Esophagus mucosa (tissue), 1 donor: ENCODE data around the gene MTHFD1L. TPM values are rescaled to one million over a fixed set of nuclear protein-coding genes. Genes with fewer than 3 reads are reported as not detected.

Experiments used
- ATAC-seq: fragments of 200-7000 bp; cut with Tn5 transposase; one replicate; pipeline ENCODE4 v1.9.1; 2020
- total RNA-seq: library from RNA; stranded (reverse); gene quantifications from one replicate; pipeline ENCODE4 v1.2.4, GENCODE V29; 2023
- donor health status: DM: yes; HTN: yes; CAD: no.

The MTHFD1L gene
- total RNA-seq, 1 donor from 2014 or later, result 20.3 TPM

DNA sequence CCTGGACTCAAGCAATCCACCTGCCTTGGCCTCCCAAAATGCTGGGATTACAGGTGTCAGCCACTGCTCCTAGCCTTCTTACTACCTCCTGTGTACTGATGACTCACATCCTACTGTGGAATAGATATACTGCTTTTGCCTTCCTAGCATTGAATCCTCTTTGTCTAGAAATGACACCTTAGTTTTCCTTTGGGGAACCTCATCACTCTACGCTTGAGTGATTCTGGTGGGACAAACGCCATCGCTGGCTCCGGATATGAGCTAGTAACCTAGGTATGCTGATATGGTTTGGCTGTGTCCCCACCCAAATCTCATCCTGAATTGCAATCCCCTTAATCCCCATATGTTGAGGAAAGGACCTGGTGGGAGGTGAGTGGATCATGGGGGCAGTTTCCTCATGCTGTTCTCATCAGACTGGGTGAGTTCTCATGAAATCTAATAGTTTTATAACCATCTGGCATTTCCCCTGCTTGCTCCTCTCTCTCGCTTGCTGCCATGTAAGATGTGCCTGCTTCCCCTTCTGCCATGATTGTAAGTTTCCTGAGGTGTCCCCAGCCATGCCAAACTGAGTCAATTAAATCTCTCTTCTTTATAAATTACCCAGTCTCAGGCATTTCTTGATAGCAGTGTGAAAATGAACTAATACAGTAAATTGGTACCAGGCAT, 261.8 kb downstream of the MTHFD1L start:
- ATAC-seq, result peak; percentile 41

GRCh38 chr6:151128763-151129370, 263.4 kb downstream of the MTHFD1L start:
- ATAC-seq, result no peak

DNA sequence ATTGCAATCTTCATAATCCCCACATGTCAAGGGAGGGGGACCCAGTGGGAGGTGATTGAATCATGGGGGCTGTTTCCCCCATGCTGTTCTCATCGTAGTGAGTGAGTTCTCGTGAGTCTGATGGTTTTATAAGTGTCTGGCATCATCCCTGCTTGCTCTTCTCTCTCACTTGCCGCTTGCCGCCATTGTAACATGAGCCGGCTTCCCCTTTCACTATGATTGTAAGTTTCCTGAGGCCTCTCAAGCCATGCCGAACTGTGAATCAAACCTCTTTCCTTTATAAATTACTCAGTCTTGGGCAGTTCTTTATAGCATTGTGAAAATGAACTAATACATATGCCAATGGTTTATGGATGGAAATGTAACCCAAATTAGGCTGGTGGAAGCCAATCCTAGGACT, 264.8 kb downstream of the MTHFD1L start:
- no peak for ATAC-seq

- ATAC-seq, result no peak
These were observed 266.0 kb downstream of the MTHFD1L start for GRCh38 chr6:151131324-151132007.

GRCh38 chr6:151136141-151136755, 270.7 kb downstream of the MTHFD1L start:
- no peak for ATAC-seq

DNA sequence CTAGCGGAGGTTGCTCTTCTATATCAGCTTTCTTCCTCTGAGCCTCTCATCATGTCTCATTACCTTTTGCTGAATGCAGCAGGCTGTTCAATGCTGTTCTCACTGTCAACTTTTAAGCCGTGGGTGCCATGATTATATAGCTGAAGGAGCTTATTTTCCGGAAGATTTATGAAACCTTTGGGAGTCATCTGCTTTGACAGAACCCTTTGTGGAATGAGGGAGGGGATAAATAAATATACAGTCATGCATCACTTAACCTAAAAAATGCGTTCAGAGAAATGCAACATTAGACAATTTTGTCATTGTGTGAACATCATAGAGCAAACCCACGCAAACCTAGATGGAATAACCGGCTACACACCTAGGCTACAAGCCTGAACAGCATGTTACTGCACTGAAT, 272.0 kb downstream of the MTHFD1L start:
- no peak for ATAC-seq

- no peak for ATAC-seq
These were observed 274.0 kb downstream of the MTHFD1L start for GRCh38 chr6:151139524-151139923.

DNA sequence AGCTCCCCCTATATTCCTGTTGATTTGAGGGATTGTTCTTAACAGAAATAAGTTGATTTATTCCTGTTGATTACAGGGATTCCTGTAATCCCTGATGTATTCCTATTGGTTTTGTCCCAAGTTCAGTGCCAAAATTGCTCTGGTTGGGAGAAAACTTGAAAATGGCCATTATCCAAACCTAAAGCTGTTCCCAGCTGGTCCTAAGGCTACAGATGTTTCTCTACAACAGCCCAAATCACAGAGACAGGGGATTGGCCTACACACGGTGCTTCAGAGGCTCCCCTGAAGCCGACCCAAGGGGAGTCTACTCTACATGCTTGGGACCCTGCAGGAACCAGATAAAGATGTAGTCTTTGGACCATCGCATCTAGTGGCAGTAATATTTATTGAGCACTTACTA, 275.3 kb downstream of the MTHFD1L start:
- ATAC-seq, result no peak

DNA sequence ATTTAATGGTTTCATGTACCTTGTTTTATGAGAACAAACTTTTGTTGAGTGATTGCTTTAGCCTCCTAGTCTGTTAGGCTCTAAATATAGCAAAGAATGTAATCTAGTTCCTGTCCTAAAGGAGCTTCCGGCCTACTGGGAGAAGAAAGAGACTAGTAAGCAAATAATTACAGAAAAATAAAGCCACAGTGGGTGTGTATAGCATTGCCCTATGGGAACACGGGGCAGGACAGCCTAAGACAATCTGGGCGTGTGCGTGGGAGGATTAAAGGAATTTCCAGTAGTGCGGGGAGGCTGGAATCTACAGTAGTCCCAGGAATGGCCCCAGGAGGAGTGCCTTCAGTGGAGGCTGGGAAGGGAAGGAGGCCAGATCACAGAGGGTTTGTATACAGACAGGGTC, 276.2 kb downstream of the MTHFD1L start:
- ATAC-seq, result no peak

DNA sequence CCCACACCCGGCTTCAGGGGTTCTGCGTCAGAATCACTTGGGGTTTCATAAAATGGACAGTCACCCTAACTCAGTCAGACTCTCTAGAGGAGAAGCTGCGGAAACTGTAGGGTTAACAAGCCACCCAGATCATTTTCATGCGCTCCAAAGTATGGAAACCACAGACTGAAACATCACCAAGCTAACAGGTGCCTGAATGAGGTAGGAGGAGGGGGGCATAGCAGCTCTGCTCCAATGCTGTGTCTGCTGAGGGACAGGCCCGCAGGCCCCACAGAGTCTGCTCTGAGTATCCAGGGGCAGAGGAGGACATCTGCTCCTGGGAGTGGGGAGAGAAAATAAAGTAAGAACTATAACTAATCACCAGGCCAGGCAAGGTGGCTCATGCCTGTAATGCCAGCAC, 277.2 kb downstream of the MTHFD1L start:
- no peak for ATAC-seq

GRCh38 chr6:151143337-151143736, 277.8 kb downstream of the MTHFD1L start:
- ATAC-seq, result no peak

DNA sequence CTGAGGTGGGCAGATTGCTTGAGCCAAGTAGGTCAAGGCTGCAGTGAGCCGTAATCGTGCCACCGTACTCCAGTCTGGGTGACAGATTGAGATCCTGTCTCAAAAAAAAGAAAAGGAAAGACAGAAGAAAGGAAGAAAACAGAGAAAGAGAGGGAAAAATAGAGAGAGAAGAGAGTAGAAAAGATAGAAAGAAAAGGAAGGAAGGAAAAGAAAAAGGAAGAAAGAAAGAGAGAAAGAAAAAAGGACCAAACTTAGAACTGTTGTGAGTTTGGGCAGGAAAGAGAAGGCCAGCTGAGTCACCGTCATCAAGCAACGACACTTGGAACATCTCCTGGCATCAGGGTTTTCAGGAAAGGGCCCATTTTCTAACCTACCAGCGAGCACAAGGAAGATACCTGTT, 278.3 kb downstream of the MTHFD1L start:
- no peak for ATAC-seq

GRCh38 chr6:151147118-151147832, 281.8 kb downstream of the MTHFD1L start:
- ATAC-seq, result no peak

DNA sequence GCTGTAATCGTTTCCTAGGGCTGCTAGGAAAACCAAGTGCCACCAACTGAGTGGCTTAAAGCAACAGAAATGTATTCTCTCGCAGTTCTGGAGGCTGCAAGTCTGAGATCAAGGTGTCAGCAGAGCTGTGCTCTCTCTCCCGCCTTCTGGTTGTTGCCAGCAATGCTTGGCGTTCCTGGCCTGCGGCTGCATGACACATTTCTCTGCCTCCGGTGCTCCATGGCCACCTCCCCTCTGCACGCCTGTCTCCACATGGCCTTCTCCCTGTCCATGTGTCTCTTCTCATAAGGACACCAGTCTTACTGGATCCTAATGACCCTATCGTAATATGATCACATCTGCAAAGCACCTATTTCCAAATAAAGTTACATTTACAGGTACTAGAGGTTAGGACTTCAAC, 282.6 kb downstream of the MTHFD1L start:
- ATAC-seq, result no peak

- no peak for ATAC-seq
These were observed 284.3 kb downstream of the MTHFD1L start for GRCh38 chr6:151149793-151150192.
